CD4-positive, alpha-beta T cell (primary cell): ENCODE results near the gene EIF2D. TPM values are rescaled to one million over a fixed set of nuclear protein-coding genes. Genes with fewer than 3 reads are reported as not detected.

Experiments used
- ATAC-seq: fragments of 200-7000 bp; cut with Tn5 transposase; one replicate; pipeline ENCODE4 v1.10.0; 2022; ENCODE audit warnings: mild to moderate bottlenecking; ENCODE audit not compliant: poor library complexity
- CTCF ChIA-PET: fragments of 350-600 bp; sonication (Branson Sonifier 250); formaldehyde crosslinking; loops from one replicate; lab custom pipeline; 2021; ENCODE audit warnings: antibody characterized with exemption, inconsistent platforms; lab: Charles Lee
- POLR2A ChIA-PET: fragments of 350-600 bp; sonication (Branson Sonifier 250); formaldehyde crosslinking; loops from one replicate; lab custom pipeline; 2021; ENCODE audit warnings: antibody characterized with exemption, inconsistent platforms; lab: Charles Lee
- DNase-seq, 14 experiments: peaks; one replicate each; pipeline ENCODE4 v3.0.0-alpha.2; 2013 to 2020; ENCODE audit warnings: mixed read lengths in 2 of 14
- H3K27ac ChIP-seq, 2 donors: one replicate each; pipeline versions ENCODE4 v1.5.1 to v1.7.0; 2013; ENCODE audit warnings: low read length in 2 of 2, low read depth in 1 of 2, mild to moderate bottlenecking in 1 of 2
- H3K27me3 ChIP-seq, 2 experiments: 1 replicate in 1 of 2; 2 replicates in 1 of 2; pipeline versions ENCODE4 v1.6.1 to v1.7.0; 2013; ENCODE audit warnings: low read length in 2 of 2, control low read depth in 1 of 2, mild to moderate bottlenecking in 1 of 2, moderate library complexity in 1 of 2; ENCODE audit not compliant: insufficient read depth in 2 of 2, control insufficient read depth in 1 of 2
- H3K36me3 ChIP-seq: one replicate; pipeline ENCODE4 v1.6.1; 2013; ENCODE audit warnings: low read length, control low read depth; ENCODE audit not compliant: insufficient read depth
- H3K4me1 ChIP-seq: one replicate; pipeline ENCODE4 v1.6.1; 2013; ENCODE audit warnings: low read length, control low read depth; ENCODE audit not compliant: insufficient read depth
- H3K4me3 ChIP-seq: one replicate; pipeline ENCODE4 v1.5.1; 2013; ENCODE audit warnings: mild to moderate bottlenecking, low read length, moderate library complexity
- H3K9me3 ChIP-seq, 2 experiments: 1 replicate in 1 of 2; 2 replicates in 1 of 2; pipeline versions ENCODE4 v1.6.1 to v1.7.0; 2013; ENCODE audit warnings: low read length in 2 of 2, mild to moderate bottlenecking in 2 of 2, control low read depth in 1 of 2, moderate library complexity in 1 of 2; ENCODE audit not compliant: control insufficient read depth in 1 of 2, insufficient read depth in 1 of 2
- H3K27ac Mint-ChIP-seq: one replicate; pipeline ENCODE4 v1.8.0; 2020; ENCODE audit warnings: mixed read lengths
- H3K27me3 Mint-ChIP-seq: one replicate; pipeline ENCODE4 v1.8.0; 2021; ENCODE audit warnings: mixed read lengths
- H3K36me3 Mint-ChIP-seq: one replicate; pipeline ENCODE4 v1.8.0; 2021; ENCODE audit warnings: low read depth, mixed read lengths
- H3K4me1 Mint-ChIP-seq: one replicate; pipeline ENCODE4 v1.8.0; 2021; ENCODE audit warnings: low read depth, mixed read lengths
- H3K4me3 Mint-ChIP-seq: one replicate; pipeline ENCODE4 v1.8.0; 2020; ENCODE audit warnings: mild to moderate bottlenecking, mixed read lengths
- H3K9me3 Mint-ChIP-seq: one replicate; pipeline ENCODE4 v1.8.0; 2020; ENCODE audit warnings: mixed read lengths
- intact Hi-C, 2 experiments: fragments of 100-400 bp; cut with DNase I in 1 of 2; cut with micrococcal nuclease in 1 of 2; formaldehyde crosslinking; loops; one replicate each; pipeline versions ENCODE4 v1.15.1 to v1.9.0; 2023 to 2025; cut with DNase I, micrococcal nuclease
- total RNA-seq, 174 experiments: library from RNA in 2 of 174; stranded (reverse) in 2 of 174; gene quantifications; one replicate each; pipeline ENCODE4 v1.2.3 and lab custom pipeline; 2021 to 2026
- TF ChIP-seq, protein P1 (sequence below): fragments of 200-600 bp; IDR thresholded peaks from one replicate; pipeline ENCODE4 v1.8.0; 2022; ENCODE audit warnings: antibody characterized with exemption, mild to moderate bottlenecking

The EIF2D gene
- total RNA-seq, 2 experiments from 2014 or later, result 48.9 to 51.6 TPM

DNA sequence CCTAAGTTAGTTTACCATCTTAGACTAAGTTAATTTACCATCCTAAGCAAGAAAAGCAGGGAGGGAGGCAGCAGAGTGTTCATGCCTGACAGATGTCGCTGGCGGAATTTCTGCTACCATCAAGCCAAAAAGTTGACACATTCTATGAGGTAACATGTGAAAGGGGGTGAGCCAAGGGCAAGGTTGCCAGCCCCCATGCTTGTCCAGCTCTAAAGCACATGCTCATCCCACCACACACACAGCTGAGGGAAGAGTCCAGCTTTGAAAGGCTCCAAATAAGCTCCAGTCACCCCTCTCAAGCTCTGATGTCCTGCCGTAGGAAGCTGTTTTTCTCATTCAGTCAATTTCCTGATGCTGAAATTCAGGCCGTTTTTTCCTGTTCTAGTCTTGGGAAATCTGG is 46.3 kb downstream of the EIF2D start:
- no peaks in the 10 kb centered on the region for H3K9me3 ChIP-seq
- intact Hi-C loops, result no loop called here
- peak overlapping the region; percentile 56 to 82 for H3K27ac ChIP-seq
- ATAC-seq (no peak), DNase-seq (no peak)
- peaks cover 98% of the 10 kb centered on the region for H3K36me3 Mint-ChIP-seq
- H3K4me3 ChIP-seq, result peak overlapping the region; percentile 17
- peaks cover 90% of the 10 kb centered on the region for H3K36me3 ChIP-seq
- CTCF ChIA-PET, result interaction anchor here (0.9 to 5.6 kb wide), 4 partner anchors 14 to 46 kb away, joined by 3 to 18 read pairs (median 4); partner anchors contain the start of gene EIF2D
- no peaks in the 10 kb centered on the region for H3K9me3 Mint-ChIP-seq
- TF ChIP-seq, protein P1, sequence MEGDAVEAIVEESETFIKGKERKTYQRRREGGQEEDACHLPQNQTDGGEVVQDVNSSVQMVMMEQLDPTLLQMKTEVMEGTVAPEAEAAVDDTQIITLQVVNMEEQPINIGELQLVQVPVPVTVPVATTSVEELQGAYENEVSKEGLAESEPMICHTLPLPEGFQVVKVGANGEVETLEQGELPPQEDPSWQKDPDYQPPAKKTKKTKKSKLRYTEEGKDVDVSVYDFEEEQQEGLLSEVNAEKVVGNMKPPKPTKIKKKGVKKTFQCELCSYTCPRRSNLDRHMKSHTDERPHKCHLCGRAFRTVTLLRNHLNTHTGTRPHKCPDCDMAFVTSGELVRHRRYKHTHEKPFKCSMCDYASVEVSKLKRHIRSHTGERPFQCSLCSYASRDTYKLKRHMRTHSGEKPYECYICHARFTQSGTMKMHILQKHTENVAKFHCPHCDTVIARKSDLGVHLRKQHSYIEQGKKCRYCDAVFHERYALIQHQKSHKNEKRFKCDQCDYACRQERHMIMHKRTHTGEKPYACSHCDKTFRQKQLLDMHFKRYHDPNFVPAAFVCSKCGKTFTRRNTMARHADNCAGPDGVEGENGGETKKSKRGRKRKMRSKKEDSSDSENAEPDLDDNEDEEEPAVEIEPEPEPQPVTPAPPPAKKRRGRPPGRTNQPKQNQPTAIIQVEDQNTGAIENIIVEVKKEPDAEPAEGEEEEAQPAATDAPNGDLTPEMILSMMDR, result no peak
- peaks cover 100% of the 10 kb centered on the region for H3K4me1 Mint-ChIP-seq
- H3K27me3 ChIP-seq, result no peaks in the 10 kb centered on the region
- H3K27me3 Mint-ChIP-seq, result no peaks in the 10 kb centered on the region
- peak overlapping the region; percentile 86 for H3K27ac Mint-ChIP-seq
- peak overlapping the region; percentile 78 for H3K4me3 Mint-ChIP-seq
- POLR2A ChIA-PET, result interaction anchor here (1.0 to 9.3 kb wide), 6 partner anchors 8 to 21 kb away, joined by 4 to 169 read pairs (median 10); no protein-coding TSS in a partner anchor
- peaks cover 98% of the 10 kb centered on the region for H3K4me1 ChIP-seq

DNA sequence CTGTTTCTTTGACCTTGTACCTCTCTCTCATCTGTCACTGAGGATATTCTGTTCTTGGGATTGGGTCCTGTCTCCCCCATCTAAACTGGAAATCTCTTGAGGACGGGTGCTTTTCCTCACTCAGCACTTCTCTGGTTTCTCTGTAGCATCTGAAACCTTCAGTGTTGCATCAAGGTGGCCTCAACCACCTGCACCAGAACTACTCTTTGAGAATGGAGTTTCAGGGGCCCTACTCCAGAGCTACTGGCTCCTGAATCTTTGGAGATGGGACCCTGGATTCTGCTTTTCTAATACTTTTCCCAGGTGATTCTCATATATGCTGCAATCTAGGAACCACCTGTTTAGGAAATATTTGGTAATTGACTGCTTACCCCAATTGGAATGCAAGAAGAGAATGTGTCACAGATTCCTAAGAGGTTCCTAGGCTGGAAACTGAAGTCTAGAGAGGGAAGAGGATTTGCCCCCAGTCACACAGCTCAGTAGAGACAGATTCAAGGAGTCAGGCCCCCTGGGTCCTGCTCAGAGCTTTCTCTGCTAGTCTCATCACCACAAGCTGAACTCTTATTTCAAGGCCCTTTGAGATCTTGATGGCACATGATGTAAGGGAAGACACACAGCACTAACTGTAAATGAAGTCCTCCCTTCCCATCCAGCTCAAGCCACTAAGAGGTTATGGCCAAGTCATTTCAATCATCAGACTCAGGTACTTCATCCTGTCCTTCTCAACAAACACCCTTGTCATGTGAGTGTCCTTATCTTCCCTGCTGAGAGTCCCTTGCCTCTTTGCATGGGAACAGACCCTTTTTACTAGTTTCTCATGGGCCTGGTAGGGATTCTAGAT is 48.7 kb downstream of the EIF2D start:
- Histone ChIP-seq H3K36me3 (peaks cover 82% of the 10 kb centered on the region), H3K4me3 (peak overlapping the region; percentile 25), H3K9me3 (no peaks in the 10 kb centered on the region), H3K4me1 (peaks cover 94% of the 10 kb centered on the region), H3K27me3 (no peaks in the 10 kb centered on the region), H3K27ac (peak overlapping the region; percentile 56 to 82)
- no peaks in the 10 kb centered on the region for H3K9me3 Mint-ChIP-seq
- ATAC-seq (peak; percentile 21), DNase-seq (no peak)
- CTCF ChIA-PET, result interaction anchor here (0.7 to 15.8 kb wide), 8 partner anchors 8 to 49 kb away, joined by 3 to 236 read pairs (median 4); partner anchors contain the start of gene EIF2D
- peaks cover 100% of the 10 kb centered on the region for H3K4me1 Mint-ChIP-seq
- TF ChIP-seq, protein P1, result no peak
- intact Hi-C loops, result loop anchor here (1.0 to 2.0 kb wide), 3 partner anchors 11 to 13 kb away; no protein-coding TSS in a partner anchor
- peaks cover 98% of the 10 kb centered on the region for H3K36me3 Mint-ChIP-seq
- no peaks in the 10 kb centered on the region for H3K27me3 Mint-ChIP-seq
- peak overlapping the region; percentile 86 for H3K27ac Mint-ChIP-seq
- POLR2A ChIA-PET, result interaction anchor here (0.9 to 9.3 kb wide), 10 partner anchors 8 to 94 kb away, joined by 3 to 169 read pairs (median 7); partner anchors contain the start of gene IKBKE
- H3K4me3 Mint-ChIP-seq, result peak overlapping the region; percentile 76

DNA sequence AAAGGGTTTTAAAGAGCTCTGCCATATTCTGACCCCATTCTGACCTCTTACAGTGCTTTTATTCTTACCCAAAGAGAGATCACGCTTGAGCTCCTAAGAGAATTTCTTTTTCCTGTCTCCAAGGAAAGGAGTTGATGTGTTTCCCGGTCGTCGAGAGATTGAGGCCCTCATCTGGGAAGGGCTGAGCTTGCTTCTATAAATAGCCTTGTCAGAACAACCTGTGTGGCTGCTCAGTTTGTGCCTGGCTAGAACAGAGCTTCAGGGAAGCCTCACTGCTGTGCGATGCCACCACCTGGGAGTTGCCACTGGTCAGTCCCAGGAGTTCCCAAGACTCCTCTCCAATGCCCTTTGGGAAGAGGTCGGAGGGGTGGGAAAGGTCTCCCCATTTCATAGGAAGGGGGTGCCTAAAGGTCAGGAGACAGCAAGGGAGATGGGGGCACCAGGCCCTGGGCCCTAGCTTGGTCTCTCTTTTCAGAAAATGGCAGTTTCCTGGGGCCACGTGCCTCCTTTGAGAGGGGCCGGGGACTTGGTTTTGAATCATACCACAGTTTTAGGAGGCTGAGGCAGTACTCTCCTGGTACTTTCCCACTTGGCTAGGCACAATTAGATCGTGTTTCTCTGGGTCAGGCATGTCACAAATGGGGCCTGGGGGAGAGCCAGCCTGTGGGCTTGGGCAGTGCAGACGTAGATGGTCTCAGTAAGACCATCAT is 52.1 kb downstream of the EIF2D start:
- peaks cover 48% of the 10 kb centered on the region for H3K36me3 ChIP-seq
- peaks cover 87% of the 10 kb centered on the region for H3K4me1 Mint-ChIP-seq
- TF ChIP-seq, protein P1, result no peak
- H3K27me3 ChIP-seq, result no peaks in the 10 kb centered on the region
- CTCF ChIA-PET, result interaction anchor here (1.6 to 15.8 kb wide), 3 partner anchors 15 to 52 kb away, joined by 5 to 236 read pairs (median 10); partner anchors contain the start of gene EIF2D
- H3K27ac Mint-ChIP-seq, result peak overlapping the region; percentile 86
- H3K27me3 Mint-ChIP-seq, result no peaks in the 10 kb centered on the region
- peaks cover 77% of the 10 kb centered on the region for H3K4me1 ChIP-seq
- peak overlapping the region; percentile 74 to 99 for H3K27ac ChIP-seq
- H3K36me3 Mint-ChIP-seq, result peaks cover 88% of the 10 kb centered on the region
- intact Hi-C loops, result no loop called here
- ATAC-seq (no peak), DNase-seq (peak in 2 of 14 experiments; percentile 26 to 52)
- H3K4me3 ChIP-seq, result peak overlapping the region; percentile 94
- POLR2A ChIA-PET, result interaction anchor here (0.6 to 8.1 kb wide), 12 partner anchors 8 to 811 kb away, joined by 3 to 135 read pairs (median 8); partner anchors contain the start of genes EIF2D, FCMR and IKBKE
- no peaks in the 10 kb centered on the region for H3K9me3 Mint-ChIP-seq
- H3K9me3 ChIP-seq, result no peaks in the 10 kb centered on the region
- H3K4me3 Mint-ChIP-seq, result peak overlapping the region; percentile 97
